ENCODE data around the gene GABARAPL1. TPM values are rescaled to one million over a fixed set of nuclear protein-coding genes. Genes with fewer than 3 reads are reported as not detected.

GABARAPL1 gene
- total and polyA plus RNA-seq, 10 of the 15 experiments (the other 5 are each of a cell fraction or from before 2014, with no cell fraction given), result 0.42 to 3.7 (median 1.4) TPM

DNA sequence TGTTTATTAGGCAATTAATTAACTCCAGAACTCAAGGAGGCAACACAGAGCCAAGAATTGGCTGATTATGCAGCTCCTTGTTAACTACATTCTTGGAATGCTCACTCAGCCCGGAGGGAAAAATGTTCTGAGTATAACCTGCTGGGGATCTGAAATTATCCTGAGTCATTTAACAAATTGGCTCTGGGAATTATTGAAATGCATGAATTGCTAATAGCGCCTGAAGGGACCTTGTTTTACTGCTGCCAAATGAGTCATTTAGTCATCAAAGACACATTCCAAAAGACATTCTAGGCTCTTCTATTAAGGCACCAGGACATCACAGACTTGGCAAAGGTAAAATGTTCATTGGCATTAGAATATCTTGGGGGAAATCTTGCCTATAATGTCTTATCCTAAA lies 20.8 kb upstream of the GABARAPL1 start (continued):
- TF ChIP-seq, protein P1, sequence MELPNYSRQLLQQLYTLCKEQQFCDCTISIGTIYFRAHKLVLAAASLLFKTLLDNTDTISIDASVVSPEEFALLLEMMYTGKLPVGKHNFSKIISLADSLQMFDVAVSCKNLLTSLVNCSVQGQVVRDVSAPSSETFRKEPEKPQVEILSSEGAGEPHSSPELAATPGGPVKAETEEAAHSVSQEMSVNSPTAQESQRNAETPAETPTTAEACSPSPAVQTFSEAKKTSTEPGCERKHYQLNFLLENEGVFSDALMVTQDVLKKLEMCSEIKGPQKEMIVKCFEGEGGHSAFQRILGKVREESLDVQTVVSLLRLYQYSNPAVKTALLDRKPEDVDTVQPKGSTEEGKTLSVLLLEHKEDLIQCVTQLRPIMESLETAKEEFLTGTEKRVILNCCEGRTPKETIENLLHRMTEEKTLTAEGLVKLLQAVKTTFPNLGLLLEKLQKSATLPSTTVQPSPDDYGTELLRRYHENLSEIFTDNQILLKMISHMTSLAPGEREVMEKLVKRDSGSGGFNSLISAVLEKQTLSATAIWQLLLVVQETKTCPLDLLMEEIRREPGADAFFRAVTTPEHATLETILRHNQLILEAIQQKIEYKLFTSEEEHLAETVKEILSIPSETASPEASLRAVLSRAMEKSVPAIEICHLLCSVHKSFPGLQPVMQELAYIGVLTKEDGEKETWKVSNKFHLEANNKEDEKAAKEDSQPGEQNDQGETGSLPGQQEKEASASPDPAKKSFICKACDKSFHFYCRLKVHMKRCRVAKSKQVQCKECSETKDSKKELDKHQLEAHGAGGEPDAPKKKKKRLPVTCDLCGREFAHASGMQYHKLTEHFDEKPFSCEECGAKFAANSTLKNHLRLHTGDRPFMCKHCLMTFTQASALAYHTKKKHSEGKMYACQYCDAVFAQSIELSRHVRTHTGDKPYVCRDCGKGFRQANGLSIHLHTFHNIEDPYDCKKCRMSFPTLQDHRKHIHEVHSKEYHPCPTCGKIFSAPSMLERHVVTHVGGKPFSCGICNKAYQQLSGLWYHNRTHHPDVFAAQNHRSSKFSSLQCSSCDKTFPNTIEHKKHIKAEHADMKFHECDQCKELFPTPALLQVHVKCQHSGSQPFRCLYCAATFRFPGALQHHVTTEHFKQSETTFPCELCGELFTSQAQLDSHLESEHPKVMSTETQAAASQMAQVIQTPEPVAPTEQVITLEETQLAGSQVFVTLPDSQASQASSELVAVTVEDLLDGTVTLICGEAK (IDR thresholded peaks at IDR 0.05; ENCODE audit: borderline replicate concordance), result no peak
- TF ChIP-seq ASH2L (IDR thresholded peaks at IDR 0.05; ENCODE audit: borderline replicate concordance, low read depth) (no peak), IRF3 (IDR thresholded peaks at IDR 0.05) (no peak), RELA (IDR thresholded peaks at IDR 0.05; ENCODE audit: borderline replicate concordance, partially characterized antibody) (no peak), TARDBP (IDR thresholded peaks at IDR 0.05; ENCODE audit: borderline replicate concordance) (no peak), SMC3 (IDR thresholded peaks at IDR 0.05; ENCODE audit: borderline replicate concordance, low read length) (no peak), JUNB (IDR thresholded peaks at IDR 0.05) (no peak), HSF1 (IDR thresholded peaks at IDR 0.05; ENCODE audit: low read depth, low read length) (no peak), BRCA1 (IDR thresholded peaks at IDR 0.05; ENCODE audit: low read depth, low read length) (no peak)
- TF ChIP-seq, protein P2, sequence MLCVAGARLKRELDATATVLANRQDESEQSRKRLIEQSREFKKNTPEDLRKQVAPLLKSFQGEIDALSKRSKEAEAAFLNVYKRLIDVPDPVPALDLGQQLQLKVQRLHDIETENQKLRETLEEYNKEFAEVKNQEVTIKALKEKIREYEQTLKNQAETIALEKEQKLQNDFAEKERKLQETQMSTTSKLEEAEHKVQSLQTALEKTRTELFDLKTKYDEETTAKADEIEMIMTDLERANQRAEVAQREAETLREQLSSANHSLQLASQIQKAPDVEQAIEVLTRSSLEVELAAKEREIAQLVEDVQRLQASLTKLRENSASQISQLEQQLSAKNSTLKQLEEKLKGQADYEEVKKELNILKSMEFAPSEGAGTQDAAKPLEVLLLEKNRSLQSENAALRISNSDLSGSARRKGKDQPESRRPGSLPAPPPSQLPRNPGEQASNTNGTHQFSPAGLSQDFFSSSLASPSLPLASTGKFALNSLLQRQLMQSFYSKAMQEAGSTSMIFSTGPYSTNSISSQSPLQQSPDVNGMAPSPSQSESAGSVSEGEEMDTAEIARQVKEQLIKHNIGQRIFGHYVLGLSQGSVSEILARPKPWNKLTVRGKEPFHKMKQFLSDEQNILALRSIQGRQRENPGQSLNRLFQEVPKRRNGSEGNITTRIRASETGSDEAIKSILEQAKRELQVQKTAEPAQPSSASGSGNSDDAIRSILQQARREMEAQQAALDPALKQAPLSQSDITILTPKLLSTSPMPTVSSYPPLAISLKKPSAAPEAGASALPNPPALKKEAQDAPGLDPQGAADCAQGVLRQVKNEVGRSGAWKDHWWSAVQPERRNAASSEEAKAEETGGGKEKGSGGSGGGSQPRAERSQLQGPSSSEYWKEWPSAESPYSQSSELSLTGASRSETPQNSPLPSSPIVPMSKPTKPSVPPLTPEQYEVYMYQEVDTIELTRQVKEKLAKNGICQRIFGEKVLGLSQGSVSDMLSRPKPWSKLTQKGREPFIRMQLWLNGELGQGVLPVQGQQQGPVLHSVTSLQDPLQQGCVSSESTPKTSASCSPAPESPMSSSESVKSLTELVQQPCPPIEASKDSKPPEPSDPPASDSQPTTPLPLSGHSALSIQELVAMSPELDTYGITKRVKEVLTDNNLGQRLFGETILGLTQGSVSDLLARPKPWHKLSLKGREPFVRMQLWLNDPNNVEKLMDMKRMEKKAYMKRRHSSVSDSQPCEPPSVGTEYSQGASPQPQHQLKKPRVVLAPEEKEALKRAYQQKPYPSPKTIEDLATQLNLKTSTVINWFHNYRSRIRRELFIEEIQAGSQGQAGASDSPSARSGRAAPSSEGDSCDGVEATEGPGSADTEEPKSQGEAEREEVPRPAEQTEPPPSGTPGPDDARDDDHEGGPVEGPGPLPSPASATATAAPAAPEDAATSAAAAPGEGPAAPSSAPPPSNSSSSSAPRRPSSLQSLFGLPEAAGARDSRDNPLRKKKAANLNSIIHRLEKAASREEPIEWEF (IDR thresholded peaks at IDR 0.05; ENCODE audit: insufficient replicate concordance, low read depth, low read length), result no peak

Data from GM12878 (cell line).